Parathyroid adenoma (tissue), 2 donors: Measurements from ENCODE around the gene SFI1.
"Not testable (repeated sequence)": the region's sequence is repeated elsewhere in the genome, so short reads cannot be mapped to it uniquely, and the experiment has no call there.

Experiments
- H2AFZ ChIP-seq: fragments of 300-600 bp; sonication (generic); one replicate; pipeline ENCODE4 v1.7.0; 2017; ENCODE audit warnings: antibody characterized with exemption, mild to moderate bottlenecking
- H3K27ac ChIP-seq: fragments of 300-600 bp; sonication (generic); one replicate; pipeline ENCODE4 v1.7.0; 2017
- H3K27me3 ChIP-seq: fragments of 300-600 bp; sonication (generic); one replicate; pipeline ENCODE4 v1.7.0; 2017; ENCODE audit warnings: low read length; ENCODE audit not compliant: control insufficient read depth, insufficient read depth
- H3K36me3 ChIP-seq: fragments of 300-600 bp; sonication (generic); one replicate; pipeline ENCODE4 v1.7.0; 2017; ENCODE audit warnings: low read length; ENCODE audit not compliant: control insufficient read depth, insufficient read depth
- H3K4me1 ChIP-seq: fragments of 300-600 bp; sonication (generic); one replicate; pipeline ENCODE4 v1.7.0; 2017; ENCODE audit warnings: control low read depth
- H3K4me2 ChIP-seq: fragments of 300-600 bp; sonication (generic); one replicate; pipeline ENCODE4 v1.7.0; 2017; ENCODE audit warnings: low read length
- H3K4me3 ChIP-seq: fragments of 300-600 bp; sonication (generic); one replicate; pipeline ENCODE4 v1.7.0; 2017; ENCODE audit warnings: low read depth, low read length
- H3K79me2 ChIP-seq: fragments of 300-600 bp; sonication (generic); one replicate; pipeline ENCODE4 v1.7.0; 2017; ENCODE audit warnings: control low read depth
- H3K9ac ChIP-seq: fragments of 300-600 bp; sonication (generic); one replicate; pipeline ENCODE4 v1.7.0; 2017; ENCODE audit warnings: mild to moderate bottlenecking
- H3K9me3 ChIP-seq: fragments of 300-600 bp; sonication (generic); one replicate; pipeline ENCODE4 v1.7.0; 2017; ENCODE audit warnings: low read length; ENCODE audit not compliant: control insufficient read depth
- TF ChIP-seq, protein P1 (sequence below): fragments of 300-600 bp; sonication (generic); IDR thresholded peaks from one replicate; pipeline ENCODE4 v1.7.0; 2017; ENCODE audit warnings: antibody characterized with exemption, mild to moderate bottlenecking
- donor health status: primary hyperparathyroidism.

The SFI1 gene

DNA sequence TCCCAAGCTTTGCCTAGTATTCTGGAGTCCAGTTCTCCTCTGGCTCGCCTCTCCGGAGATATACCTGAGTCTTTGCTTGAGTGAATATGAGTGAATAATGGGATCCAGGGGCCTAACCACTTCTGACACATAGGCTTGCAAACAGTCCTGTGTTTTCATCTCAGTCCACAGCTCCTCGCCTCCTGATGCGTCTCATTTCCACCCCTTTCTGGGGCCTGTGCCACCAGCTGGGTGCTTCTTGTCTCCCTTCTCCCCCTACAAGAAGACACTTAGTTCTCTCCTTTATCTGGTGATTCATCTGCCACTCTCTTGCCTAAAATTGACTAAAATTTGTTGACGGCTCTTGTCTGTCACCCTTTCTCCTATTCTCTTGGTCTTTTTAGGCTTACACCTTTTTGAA, 44.6 kb downstream of the SFI1 start:
- Histone ChIP-seq H3K4me2 (no peak overlapping the region), H3K79me2 (no peaks in the 10 kb centered on the region), H3K27ac (no peak overlapping the region), H3K9me3 (no peaks in the 10 kb centered on the region), H3K4me3 (no peak overlapping the region), H3K9ac (no peak overlapping the region), H3K36me3 (no peaks in the 10 kb centered on the region), H3K4me1 (no peaks in the 10 kb centered on the region), H3K27me3 (no peaks in the 10 kb centered on the region), H2AFZ (no peak overlapping the region)
- TF ChIP-seq, protein P1, sequence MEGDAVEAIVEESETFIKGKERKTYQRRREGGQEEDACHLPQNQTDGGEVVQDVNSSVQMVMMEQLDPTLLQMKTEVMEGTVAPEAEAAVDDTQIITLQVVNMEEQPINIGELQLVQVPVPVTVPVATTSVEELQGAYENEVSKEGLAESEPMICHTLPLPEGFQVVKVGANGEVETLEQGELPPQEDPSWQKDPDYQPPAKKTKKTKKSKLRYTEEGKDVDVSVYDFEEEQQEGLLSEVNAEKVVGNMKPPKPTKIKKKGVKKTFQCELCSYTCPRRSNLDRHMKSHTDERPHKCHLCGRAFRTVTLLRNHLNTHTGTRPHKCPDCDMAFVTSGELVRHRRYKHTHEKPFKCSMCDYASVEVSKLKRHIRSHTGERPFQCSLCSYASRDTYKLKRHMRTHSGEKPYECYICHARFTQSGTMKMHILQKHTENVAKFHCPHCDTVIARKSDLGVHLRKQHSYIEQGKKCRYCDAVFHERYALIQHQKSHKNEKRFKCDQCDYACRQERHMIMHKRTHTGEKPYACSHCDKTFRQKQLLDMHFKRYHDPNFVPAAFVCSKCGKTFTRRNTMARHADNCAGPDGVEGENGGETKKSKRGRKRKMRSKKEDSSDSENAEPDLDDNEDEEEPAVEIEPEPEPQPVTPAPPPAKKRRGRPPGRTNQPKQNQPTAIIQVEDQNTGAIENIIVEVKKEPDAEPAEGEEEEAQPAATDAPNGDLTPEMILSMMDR, result no peak

DNA sequence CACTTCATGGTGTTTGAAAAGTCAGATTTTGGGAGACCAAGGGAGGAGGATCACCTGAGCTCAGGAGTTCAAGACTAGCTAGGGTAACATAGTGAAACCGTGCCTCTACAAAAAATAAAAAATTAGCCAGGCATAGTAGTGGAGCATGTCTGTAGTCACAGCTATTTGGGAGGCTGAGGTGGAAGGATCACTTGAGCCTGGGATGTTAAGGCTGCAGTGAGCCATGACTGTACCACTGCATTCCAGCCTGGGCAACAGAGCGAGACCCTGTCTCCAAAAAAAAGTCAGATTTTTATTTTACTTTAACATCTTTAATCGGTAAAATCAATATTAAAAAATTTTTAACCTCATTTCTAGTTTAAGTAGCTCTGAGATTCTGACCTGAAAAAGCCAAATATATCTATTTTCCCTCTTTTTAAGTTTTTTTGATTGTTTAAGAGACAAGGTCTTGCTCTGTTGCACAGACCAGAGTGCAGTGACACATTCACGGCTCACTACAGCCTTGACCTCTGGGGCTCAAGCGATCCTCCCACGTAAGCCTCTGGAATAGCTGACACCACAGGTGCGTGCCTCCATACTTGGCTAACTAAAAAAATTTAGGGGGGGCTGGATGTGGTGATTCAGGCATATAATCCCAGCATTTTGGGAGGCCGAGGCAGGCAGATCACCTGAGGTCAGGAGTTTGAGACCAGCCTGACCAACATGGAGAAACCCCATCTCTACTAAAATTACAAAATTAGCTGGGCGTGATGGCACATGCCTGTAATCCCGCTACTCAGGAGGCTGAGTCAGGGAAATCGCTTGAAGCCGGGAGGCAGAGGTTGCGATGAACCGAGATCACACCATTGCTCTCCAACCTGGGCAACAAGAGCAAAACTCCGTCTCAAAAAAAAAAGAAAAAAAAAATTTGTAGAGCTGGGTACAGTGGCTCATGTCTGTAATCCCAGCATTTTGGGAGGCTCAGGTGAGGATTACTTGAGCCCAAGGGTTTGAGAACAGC, 48.4 kb downstream of the SFI1 start:
- TF ChIP-seq, protein P1, result no peak
- Histone ChIP-seq H3K27me3 (no peaks in the 10 kb centered on the region), H3K4me3 (no peak overlapping the region), H3K4me1 (no peaks in the 10 kb centered on the region), H3K79me2 (no peaks in the 10 kb centered on the region), H2AFZ (no peak overlapping the region), H3K4me2 (no peak overlapping the region), H3K27ac (no peak overlapping the region), H3K36me3 (no peaks in the 10 kb centered on the region), H3K9ac (no peak overlapping the region), H3K9me3 (no peaks in the 10 kb centered on the region)

DNA sequence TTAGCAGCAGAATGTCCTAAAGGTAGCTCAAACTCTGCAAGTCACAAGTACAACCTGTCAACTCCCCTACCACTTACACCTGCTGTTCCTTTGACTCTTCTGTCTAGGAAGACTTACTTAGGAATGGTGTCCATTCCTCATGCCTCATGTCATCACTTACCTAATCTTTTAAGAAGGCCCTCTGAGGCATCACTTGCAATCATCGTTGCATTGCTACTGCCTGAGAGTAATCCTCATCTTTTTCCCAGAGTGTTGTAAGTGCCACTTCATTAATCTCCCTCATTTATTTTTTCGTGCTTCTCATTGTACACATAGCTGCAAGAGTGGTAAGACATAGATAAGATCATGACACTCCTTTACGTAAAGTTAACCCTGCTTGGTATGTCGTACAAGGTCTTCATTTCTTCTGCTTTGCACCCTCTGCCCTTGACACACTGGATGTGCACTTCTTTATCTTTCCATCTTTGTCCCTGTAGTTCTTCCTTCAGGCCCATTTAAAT, 54.6 kb downstream of the SFI1 start:
- Histone ChIP-seq H2AFZ (no peak overlapping the region), H3K27me3 (no peaks in the 10 kb centered on the region), H3K4me1 (no peaks in the 10 kb centered on the region), H3K9me3 (no peaks in the 10 kb centered on the region), H3K36me3 (no peaks in the 10 kb centered on the region), H3K4me3 (no peak overlapping the region), H3K9ac (no peak overlapping the region), H3K4me2 (no peak overlapping the region), H3K79me2 (no peaks in the 10 kb centered on the region), H3K27ac (no peak overlapping the region)
- TF ChIP-seq, protein P1, result no peak

DNA sequence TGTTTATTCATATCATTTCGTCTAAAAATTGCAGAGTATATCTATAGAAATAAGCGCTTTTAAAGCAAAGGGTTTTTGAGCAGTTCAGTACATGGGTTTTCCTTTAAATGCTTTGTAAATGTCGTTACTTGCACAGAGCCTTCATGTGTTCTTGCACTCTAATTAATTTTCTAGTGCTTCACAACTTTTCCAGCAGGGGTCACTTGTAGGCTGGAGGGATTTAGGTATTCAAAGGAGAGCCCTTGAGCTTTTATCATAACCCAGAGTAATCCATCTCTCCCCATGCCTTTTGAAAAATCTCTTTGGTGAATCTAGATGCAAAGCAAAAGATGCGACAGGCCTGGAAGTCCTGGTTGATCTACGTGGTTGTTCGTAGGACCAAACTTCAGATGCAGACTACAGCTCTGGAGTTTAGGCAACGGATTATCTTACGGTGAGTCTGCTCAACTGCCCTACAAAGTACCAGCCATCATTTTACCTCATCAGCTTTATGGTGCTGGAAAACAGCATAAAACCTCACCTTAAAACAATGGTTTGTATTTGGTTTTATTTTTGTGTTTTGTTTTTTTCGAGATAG, 60.4 kb downstream of the SFI1 start:
- no peaks in the 10 kb centered on the region for H3K27me3 ChIP-seq
- TF ChIP-seq, protein P1, result peak; percentile 28
- no peak overlapping the region for H3K4me2 ChIP-seq
- H2AFZ ChIP-seq, result no peak overlapping the region
- H3K79me2 ChIP-seq, result no peaks in the 10 kb centered on the region
- no peak overlapping the region for H3K27ac ChIP-seq
- no peaks in the 10 kb centered on the region for H3K36me3 ChIP-seq
- no peak overlapping the region for H3K9ac ChIP-seq
- no peak overlapping the region for H3K4me3 ChIP-seq
- no peaks in the 10 kb centered on the region for H3K4me1 ChIP-seq
- H3K9me3 ChIP-seq, result no peaks in the 10 kb centered on the region

DNA sequence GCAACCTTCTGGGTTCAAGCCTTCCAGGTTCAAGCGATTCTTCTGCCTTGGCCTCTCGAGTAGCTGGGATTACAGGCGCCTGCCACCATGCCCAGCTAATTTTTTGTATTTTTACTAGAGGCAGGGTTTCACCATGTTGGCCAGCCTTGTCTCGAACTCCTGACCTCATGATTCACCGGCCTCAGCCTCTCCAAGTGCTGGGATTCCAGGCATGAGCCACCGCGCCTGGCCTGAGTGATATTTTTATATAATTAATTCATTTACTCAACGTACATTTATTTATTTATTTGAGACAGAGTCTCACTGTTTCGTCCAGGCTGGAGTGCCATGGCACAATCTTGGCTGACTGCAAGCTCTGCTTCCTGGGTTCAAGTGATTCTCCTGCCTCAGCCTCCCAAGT, 62.2 kb downstream of the SFI1 start:
- not testable (repeated sequence) for H3K36me3 ChIP-seq, H3K9ac ChIP-seq, H3K27ac ChIP-seq, H3K4me1 ChIP-seq, H3K4me2 ChIP-seq, H3K9me3 ChIP-seq, H3K79me2 ChIP-seq, H3K4me3 ChIP-seq, H2AFZ ChIP-seq, H3K27me3 ChIP-seq
